Measurements from ENCODE around the gene AGAP1. TPM values are rescaled to one million over a fixed set of nuclear protein-coding genes. Genes with fewer than 3 reads are reported as not detected.

Gene AGAP1
- total RNA-seq, 1 donor: 12.3 TPM

GRCh38 chr2:236123716-236124115, 629.9 kb downstream of the AGAP1 start:
- TF ChIP-seq, protein P1, sequence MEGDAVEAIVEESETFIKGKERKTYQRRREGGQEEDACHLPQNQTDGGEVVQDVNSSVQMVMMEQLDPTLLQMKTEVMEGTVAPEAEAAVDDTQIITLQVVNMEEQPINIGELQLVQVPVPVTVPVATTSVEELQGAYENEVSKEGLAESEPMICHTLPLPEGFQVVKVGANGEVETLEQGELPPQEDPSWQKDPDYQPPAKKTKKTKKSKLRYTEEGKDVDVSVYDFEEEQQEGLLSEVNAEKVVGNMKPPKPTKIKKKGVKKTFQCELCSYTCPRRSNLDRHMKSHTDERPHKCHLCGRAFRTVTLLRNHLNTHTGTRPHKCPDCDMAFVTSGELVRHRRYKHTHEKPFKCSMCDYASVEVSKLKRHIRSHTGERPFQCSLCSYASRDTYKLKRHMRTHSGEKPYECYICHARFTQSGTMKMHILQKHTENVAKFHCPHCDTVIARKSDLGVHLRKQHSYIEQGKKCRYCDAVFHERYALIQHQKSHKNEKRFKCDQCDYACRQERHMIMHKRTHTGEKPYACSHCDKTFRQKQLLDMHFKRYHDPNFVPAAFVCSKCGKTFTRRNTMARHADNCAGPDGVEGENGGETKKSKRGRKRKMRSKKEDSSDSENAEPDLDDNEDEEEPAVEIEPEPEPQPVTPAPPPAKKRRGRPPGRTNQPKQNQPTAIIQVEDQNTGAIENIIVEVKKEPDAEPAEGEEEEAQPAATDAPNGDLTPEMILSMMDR (IDR thresholded peaks at IDR 0.05; ENCODE audit: insufficient read depth, low read length): no peak
- no peak overlapping the region for H3K4me3 ChIP-seq (ENCODE audit: low read depth, low read length)
- DNase-seq (ENCODE audit: low read depth): no peak

DNA sequence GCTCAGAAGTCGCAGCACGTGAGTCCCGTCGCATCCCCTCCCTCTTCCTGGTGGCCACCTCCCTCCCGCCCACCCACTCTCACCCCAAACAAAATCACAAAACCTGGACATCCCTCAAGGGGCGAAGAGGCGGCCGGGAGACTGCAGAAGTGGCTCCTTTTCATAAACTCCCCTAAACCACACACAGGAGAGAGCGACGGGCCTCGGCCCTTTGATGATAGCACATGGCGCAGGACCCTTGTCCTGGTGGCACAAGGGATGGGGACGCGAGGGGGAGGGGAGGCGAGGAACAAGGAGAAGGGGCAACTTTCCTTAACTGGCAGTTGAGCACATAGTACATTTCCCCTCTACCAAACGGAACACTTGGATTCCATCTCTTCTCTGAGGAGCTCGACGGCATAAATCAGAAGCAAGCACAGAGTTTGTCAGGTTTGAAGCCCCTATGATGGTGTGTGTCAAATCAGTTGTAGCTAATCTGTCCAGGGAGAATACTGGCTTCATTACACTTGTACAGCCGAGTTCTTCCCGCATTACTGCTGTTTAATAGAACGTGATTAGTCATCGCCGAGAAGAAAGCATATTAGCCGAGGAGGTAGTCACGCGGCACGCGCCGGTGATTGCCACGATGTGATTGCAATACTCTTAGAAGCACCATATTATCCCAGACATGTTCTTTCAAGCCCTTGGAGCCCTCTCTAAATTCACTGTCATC, 630.5 kb downstream of the AGAP1 start:
- TF ChIP-seq, protein P1 (IDR thresholded peaks at IDR 0.05; ENCODE audit: insufficient read depth, low read length): no peak
- H3K4me3 ChIP-seq (ENCODE audit: low read depth, low read length): no peak overlapping the region
- DNase-seq (ENCODE audit: low read depth): no peak

GRCh38 chr2:236125541-236125940, 631.7 kb downstream of the AGAP1 start:
- no peak overlapping the region for H3K4me3 ChIP-seq (ENCODE audit: low read depth, low read length)
- no peak for DNase-seq (ENCODE audit: low read depth)
- TF ChIP-seq, protein P1 (IDR thresholded peaks at IDR 0.05; ENCODE audit: insufficient read depth, low read length): no peak

DNA sequence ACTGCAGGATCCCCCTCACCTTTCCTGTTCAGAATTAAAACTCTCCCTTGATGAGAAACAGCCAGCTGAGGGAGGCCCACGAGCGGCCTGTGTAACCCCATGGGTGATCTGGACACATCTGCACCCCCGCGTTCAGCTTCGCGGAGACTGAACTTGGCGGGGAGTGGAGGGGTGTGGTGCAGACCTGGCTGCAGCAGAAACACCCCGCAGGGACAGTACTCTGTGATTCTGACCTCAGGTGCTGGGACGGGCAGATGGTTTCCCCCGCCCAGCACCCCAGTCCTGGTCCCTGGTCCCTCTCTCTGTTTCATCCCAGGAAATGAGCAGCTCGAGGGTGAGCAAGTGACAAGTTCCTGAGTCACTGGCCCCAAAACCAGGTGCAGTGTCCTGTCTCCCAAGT, 633.2 kb downstream of the AGAP1 start:
- DNase-seq (ENCODE audit: low read depth): no peak
- no peak overlapping the region for H3K4me3 ChIP-seq (ENCODE audit: low read depth, low read length)
- TF ChIP-seq, protein P1 (IDR thresholded peaks at IDR 0.05; ENCODE audit: insufficient read depth, low read length): no peak

DNA sequence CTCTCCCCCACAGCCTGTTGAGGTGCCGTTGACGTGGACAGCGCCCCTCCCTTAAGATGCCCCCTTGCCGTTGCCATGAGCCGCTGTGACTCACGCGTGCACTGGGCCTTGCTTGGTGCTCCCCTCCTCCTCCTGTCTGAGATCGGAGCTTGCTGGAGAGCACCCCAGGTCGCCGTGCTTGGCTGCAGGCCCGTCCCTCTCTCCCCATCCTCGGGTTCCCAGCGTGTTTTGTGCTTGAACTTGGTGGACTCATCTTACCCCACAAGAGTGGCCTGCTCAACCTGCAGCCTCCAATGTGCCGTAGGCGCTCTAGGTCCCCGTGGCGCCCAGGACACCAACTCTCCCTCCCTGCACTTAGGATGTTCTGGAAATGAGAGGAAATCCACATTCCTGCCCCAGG, 634.5 kb downstream of the AGAP1 start:
- DNase-seq (ENCODE audit: low read depth): no peak
- H3K4me3 ChIP-seq (ENCODE audit: low read depth, low read length): no peak overlapping the region
- TF ChIP-seq, protein P1 (IDR thresholded peaks at IDR 0.05; ENCODE audit: insufficient read depth, low read length): no peak

- TF ChIP-seq, protein P1 (IDR thresholded peaks at IDR 0.05; ENCODE audit: insufficient read depth, low read length): no peak
- no peak for DNase-seq (ENCODE audit: low read depth)
- H3K4me3 ChIP-seq (ENCODE audit: low read depth, low read length): no peak overlapping the region
Measured at GRCh38 chr2:236129935-236130334, 636.1 kb downstream of the AGAP1 start.
